NB4 (cell line): ENCODE measurements around the gene BTC.
"Not testable (repeated sequence)": the region's sequence is repeated elsewhere in the genome, so short reads cannot be mapped to it uniquely, and the experiment has no call there.

ENCODE experiments used
- DNase-seq: peaks from one replicate; pipeline ENCODE4 v3.0.0; 2010; ENCODE audit warnings: low read depth
- H3K4me3 ChIP-seq: one replicate; pipeline ENCODE4 v1.5.1; 2011; ENCODE audit warnings: mild to moderate bottlenecking, low read depth, low read length, moderate library complexity
- MAX ChIP-seq: IDR thresholded peaks from 2 replicates; pipeline ENCODE4 v1.6.1; 2011; ENCODE audit warnings: low read depth, low read length
- MYC ChIP-seq: IDR thresholded peaks from 2 replicates; pipeline ENCODE4 v1.6.1; 2011; ENCODE audit warnings: low read depth, low read length
- POLR2A ChIP-seq: IDR thresholded peaks from 2 replicates; pipeline ENCODE4 v1.6.1; 2011; ENCODE audit warnings: mild to moderate bottlenecking; ENCODE audit not compliant: insufficient read length; ENCODE audit errors: extremely low read depth
- TF ChIP-seq, protein P1 (sequence below): IDR thresholded peaks from one replicate; pipeline ENCODE4 v1.5.1; 2012; ENCODE audit warnings: low read depth, low read length

BTC gene

DNA sequence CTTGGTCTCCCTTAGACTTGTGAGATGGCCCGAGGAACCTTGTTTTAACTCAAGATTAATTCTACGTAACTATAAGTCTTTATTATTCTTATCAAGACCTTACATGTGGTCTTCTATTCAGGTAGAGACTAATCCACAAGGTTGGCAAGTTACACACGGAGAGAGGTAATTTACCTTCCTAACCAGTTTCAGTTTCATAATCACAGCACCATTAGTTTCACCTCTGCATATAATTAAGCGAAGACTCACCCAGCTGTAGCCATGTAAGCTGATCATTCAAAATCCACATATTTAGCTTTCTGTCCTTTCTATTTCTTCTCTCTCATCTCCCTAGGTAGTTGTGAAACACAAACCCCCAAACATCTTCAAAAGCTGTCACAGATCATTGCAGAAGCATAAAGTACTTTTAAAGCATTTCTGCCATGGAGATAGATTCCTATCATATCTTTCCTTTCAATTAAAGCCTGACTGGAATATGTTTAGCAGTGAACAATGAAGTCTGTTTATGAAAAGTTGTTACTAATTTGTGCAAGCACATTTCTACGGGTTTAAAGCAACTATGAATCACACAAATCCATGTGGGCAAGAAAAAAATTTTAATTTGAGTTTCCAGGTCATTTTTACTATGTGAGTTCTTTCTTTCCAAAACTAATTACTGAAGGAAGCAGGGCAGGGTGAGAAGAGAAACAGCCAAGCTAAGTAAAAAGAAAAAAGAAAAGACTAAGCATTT is 78.5 kb downstream of the BTC start:
- DNase-seq = no peak
- no peak overlapping the region for H3K4me3 ChIP-seq

DNA sequence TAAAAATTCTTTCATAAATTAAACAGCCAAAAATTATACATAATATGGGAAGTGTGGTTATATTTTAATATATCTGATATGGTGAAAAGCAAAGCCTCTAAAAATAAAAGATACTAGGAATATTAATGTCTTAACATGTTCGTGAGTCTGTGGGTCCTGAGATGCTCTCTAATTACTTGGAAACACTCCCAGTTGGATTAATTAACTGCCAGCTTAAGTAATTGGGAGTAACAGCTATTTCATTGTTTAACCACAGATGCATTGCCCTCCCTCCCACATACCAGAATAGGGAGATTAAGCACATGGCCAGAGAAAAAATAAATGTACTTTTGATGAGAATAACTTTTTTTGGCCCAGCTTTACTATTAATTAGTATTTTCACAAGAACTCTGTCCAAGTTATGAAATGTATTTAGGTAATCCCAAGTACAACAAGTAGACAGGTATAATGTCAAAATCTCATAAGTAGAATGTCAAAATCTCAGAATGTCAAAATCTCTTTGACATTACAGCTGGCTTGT is 79.7 kb downstream of the BTC start:
- TF ChIP-seq, protein P1, sequence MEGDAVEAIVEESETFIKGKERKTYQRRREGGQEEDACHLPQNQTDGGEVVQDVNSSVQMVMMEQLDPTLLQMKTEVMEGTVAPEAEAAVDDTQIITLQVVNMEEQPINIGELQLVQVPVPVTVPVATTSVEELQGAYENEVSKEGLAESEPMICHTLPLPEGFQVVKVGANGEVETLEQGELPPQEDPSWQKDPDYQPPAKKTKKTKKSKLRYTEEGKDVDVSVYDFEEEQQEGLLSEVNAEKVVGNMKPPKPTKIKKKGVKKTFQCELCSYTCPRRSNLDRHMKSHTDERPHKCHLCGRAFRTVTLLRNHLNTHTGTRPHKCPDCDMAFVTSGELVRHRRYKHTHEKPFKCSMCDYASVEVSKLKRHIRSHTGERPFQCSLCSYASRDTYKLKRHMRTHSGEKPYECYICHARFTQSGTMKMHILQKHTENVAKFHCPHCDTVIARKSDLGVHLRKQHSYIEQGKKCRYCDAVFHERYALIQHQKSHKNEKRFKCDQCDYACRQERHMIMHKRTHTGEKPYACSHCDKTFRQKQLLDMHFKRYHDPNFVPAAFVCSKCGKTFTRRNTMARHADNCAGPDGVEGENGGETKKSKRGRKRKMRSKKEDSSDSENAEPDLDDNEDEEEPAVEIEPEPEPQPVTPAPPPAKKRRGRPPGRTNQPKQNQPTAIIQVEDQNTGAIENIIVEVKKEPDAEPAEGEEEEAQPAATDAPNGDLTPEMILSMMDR = no peak
- no peak for TF ChIP-seq MAX
- no peak for TF ChIP-seq MYC
- TF ChIP-seq POLR2A = no peak
- no peak overlapping the region for H3K4me3 ChIP-seq
- DNase-seq = no peak

More for the DNA sequence above, 78.5 kb downstream of the BTC start:
- TF ChIP-seq, protein P1 = no peak
- TF ChIP-seq POLR2A (no peak), MAX (no peak)

GRCh38 chr4:74708135-74708534 is 86.2 kb downstream of the BTC start:
- DNase-seq, H3K4me3 ChIP-seq: not testable (repeated sequence)
